GM19452 (cell line): ENCODE measurements around the gene IL12A.

ENCODE experiments used
- ATAC-seq: cut with Tn5 transposase; IDR thresholded peaks from one replicate; pipeline ENCODE4 v1.9.1; 2021; ENCODE audit not compliant: unreplicated experiment

Gene IL12A

GRCh38 chr3:159989973-159990846 lies 1.6 kb downstream of the IL12A start:
- no peak for ATAC-seq

GRCh38 chr3:159991591-159991990 lies 3.0 kb downstream of the IL12A start:
- no peak for ATAC-seq

- ATAC-seq: no peak
These were observed 4.0 kb downstream of the IL12A start for GRCh38 chr3:159992589-159992988.

- ATAC-seq: no peak
These were observed 5.5 kb downstream of the IL12A start for GRCh38 chr3:159994182-159994581.

DNA sequence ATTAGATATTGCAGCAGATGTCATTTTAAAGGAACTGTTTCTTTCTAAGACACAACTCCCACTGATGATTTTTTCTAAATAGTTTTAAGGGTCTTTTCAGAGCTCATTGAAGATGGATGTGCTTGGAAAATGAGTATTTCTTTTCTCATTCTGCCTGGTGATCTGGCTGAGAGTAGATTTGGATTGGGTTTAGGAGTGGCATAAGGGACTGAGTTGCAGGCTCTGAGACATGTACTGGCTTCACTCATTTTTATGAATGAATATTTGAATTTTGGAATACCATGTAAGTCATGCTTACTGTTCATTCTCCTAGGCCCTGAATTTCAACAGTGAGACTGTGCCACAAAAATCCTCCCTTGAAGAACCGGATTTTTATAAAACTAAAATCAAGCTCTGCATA lies 6.5 kb downstream of the IL12A start:
- ATAC-seq: no peak

- ATAC-seq: no peak
These were observed 7.4 kb downstream of the IL12A start for GRCh38 chr3:159996018-159996417.

- ATAC-seq: no peak
These were observed 8.3 kb downstream of the IL12A start for GRCh38 chr3:159996959-159997358.

DNA sequence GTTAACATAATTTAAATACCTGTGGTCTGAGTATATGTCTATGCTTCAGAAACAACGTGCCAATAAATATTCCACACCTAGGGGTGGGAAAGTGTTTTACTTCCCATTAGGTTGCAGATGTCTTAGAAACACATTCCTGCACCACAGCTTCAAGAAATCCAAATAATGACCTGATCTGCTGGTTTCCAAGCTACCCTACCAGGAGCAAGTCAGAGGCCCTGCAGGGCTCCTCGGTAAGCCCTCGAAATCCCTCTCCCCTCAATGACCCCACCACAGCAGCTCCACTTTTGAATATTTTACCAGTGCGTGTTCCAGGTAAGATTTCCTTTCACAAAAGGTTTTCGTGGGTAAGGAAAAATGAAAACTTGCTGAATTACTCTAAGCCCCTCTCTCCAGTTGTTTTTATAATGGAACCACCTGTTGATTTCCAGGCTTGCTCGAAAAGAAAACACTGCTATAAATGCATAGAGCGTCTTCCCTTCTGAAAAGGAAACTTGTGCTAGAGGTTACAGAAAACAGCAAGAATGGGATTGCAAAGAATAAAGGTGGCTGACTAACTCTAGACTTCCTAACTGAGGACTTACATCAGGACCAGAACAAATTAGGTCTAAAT lies 12.6 kb downstream of the IL12A start:
- ATAC-seq: no peak

GRCh38 chr3:160001850-160002623 lies 13.4 kb downstream of the IL12A start:
- ATAC-seq: no peak

- ATAC-seq: peak; percentile 90
These were observed 15.0 kb downstream of the IL12A start for GRCh38 chr3:160003520-160004128.

GRCh38 chr3:160005004-160005403 lies 16.4 kb downstream of the IL12A start:
- ATAC-seq: no peak

DNA sequence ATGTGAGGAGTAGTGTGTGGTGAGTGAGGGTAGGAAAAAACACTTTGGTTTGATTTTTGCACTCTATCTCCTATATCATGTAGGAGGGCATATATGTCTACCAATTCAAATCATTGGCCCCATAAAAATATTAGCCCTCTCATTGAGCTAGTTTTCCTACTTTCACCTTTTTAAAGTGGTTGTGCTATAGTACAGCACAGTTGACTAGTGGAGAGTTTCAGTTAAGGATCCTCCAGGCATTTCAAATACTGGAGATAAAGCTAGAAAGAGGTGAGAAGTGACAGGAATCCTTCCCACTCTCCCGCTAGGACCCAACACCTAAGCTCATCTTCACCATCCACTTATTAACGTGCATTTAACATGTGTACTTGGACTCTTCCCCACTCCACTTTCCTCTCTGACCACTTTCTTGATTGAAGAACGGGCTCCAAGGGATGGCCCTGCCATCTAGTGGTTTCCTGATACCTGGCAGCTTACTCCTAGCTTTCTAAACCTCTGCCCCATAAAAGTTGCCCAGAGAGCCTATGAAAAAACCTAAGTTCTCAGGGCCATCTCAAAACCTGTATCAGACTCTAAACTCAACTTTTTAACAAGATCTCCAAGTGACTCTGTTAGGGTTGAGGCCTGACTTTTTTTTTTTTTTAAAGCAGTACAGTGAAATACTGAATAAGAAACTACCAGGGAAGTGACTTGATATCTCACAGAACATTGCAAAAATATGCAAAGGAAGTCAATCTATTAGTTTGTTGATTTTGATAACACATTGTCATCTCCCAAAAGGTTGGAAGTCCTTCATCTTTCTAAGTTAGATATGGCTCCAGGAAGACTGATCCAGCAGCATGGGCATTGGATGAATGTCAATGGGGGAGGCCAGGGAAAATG lies 17.9 kb downstream of the IL12A start:
- ATAC-seq: no peak

GRCh38 chr3:160008961-160009360 lies 20.3 kb downstream of the IL12A start:
- no peak for ATAC-seq

GRCh38 chr3:160009525-160009924 lies 20.9 kb downstream of the IL12A start:
- ATAC-seq: peak; percentile 21

GRCh38 chr3:160010578-160010977 lies 21.9 kb downstream of the IL12A start:
- peak; percentile 52 for ATAC-seq

- peak; percentile 82 for ATAC-seq
These were observed 23.5 kb downstream of the IL12A start for GRCh38 chr3:160012108-160012507.

DNA sequence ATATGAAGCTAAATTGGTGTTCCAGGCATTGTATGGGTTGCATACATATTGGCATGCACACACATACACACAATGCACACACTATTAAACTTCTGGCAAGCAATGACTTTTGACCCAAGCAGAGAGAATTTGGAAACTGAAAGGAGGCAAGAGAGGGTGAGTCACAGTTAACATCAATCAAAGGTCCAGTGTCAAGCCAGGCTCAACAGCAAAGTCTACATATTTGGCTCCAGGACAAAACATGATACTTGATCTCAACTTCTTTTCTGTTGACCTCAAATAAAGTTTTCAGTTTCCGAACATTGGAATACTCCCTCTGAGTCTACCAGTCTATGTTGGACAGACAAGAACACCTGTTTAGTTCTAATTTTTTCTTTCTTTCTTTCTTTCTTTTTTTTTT lies 28.3 kb downstream of the IL12A start:
- no peak for ATAC-seq

- no peak for ATAC-seq
These were observed 30.3 kb downstream of the IL12A start for GRCh38 chr3:160018959-160019358.

DNA sequence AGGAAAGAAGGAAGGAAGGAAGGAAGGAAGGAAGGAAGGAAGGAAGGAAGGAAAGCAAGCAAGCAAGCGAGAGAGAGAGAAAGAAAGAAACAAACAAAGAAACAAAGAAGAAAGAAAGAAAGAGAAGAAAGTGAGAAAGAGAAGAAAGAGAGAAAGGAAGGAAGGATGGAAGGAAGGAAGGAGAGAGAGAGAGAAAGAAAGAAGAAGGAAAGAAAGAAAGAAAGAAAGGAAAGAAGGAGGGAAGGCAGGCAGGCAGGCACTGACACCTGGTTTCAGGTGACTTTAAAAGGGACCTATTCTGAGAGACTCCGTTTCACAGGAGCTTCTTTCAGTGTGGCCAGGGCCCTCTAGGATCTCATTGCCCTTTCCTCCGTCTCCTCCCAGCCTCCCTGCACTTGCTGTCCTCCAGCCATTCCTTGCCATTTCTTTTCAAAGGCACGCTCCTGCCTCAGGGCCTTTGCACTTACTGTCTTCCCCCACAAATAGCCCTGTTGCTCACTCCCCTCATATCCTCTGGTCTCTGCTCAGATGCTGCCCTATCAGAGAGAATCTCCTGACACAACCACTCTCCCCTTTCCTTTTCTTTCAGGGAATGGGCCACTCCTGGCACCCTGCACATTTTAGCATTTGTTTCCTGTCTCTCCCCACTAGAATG lies 31.5 kb downstream of the IL12A start:
- no peak for ATAC-seq

DNA sequence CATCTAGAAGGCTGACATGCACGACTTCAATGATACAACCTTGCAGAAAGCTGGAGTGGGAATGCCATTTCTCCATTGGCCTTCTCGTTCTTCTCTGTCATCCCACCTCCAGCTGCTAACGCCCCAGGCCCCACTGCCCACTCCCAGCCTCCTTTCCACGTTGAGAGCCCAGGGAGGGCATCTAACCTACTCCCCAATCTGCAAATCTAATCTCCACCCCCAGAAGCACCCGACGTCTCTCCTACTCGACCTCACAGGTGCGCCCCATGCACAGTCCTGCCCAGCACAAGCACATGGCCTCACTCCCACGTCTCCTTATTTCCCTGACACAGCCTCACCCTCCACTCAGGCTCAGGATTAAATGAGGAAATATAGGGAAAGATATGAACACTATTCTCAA lies 33.4 kb downstream of the IL12A start:
- no peak for ATAC-seq
